PC-3 (cell line): Measurements from ENCODE around the gene SHROOM1.

ENCODE experiments used
- EZH2 ChIP-seq: fragments of 300-600 bp; sonication (generic); IDR thresholded peaks from one replicate; pipeline ENCODE4 v1.6.1; 2017; ENCODE audit warnings: antibody characterized with exemption, mild to moderate bottlenecking, low read length; ENCODE audit not compliant: unreplicated experiment
- EZH2phosphoT487 ChIP-seq: fragments of 300-600 bp; sonication (generic); IDR thresholded peaks from 2 replicates; pipeline ENCODE4 v1.6.1; 2018; ENCODE audit warnings: mild to moderate bottlenecking, antibody characterized with exemption, low read length, borderline replicate concordance
- TF ChIP-seq, protein P1 (sequence below): fragments of 300-600 bp; sonication (generic); conservative IDR thresholded peaks from 2 replicates; pipeline ENCODE4 v1.5.1; 2017; ENCODE audit warnings: antibody characterized with exemption, low read depth, mild to moderate bottlenecking, low read length

DNA sequence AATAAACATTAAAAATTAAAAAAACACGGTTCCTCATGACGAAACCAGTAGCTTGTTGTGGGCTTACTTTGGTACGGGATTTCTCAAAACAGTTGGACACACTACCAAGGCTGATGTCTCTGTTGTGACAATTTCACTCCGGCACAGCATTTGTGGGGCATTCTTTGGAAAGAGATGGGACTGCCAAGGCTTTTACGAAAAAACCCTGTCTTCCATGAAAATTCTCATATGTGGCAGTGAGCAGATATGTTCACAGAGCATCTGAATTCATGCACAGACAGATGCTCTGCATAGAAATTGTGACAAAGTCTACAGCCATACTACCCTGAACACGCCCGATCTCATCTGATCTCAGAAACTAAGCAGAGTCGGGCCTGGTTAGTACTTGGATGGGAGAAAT is 17.8 kb upstream of the SHROOM1 start:
- TF ChIP-seq EZH2 = no peak
- TF ChIP-seq, protein P1, sequence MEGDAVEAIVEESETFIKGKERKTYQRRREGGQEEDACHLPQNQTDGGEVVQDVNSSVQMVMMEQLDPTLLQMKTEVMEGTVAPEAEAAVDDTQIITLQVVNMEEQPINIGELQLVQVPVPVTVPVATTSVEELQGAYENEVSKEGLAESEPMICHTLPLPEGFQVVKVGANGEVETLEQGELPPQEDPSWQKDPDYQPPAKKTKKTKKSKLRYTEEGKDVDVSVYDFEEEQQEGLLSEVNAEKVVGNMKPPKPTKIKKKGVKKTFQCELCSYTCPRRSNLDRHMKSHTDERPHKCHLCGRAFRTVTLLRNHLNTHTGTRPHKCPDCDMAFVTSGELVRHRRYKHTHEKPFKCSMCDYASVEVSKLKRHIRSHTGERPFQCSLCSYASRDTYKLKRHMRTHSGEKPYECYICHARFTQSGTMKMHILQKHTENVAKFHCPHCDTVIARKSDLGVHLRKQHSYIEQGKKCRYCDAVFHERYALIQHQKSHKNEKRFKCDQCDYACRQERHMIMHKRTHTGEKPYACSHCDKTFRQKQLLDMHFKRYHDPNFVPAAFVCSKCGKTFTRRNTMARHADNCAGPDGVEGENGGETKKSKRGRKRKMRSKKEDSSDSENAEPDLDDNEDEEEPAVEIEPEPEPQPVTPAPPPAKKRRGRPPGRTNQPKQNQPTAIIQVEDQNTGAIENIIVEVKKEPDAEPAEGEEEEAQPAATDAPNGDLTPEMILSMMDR = no peak
- TF ChIP-seq EZH2phosphoT487 = no peak
